Choroid plexus epithelial cell (primary cell): ENCODE data around the gene BMS1.

Experiments used
- DNase-seq: peaks from one replicate; pipeline ENCODE4 v3.0.0-alpha.2; 2010; ENCODE audit warnings: low read depth
- H3K4me3 ChIP-seq: 2 replicates; pipeline ENCODE4 v1.5.1; 2011; ENCODE audit warnings: low read depth, mild to moderate bottlenecking, control low read depth, low read length, moderate library complexity
- CTCF ChIP-seq: conservative IDR thresholded peaks from 2 replicates; pipeline ENCODE4 v1.5.1; 2011; ENCODE audit warnings: low read depth, mild to moderate bottlenecking, control low read depth, inconsistent platforms, low read length, moderate library complexity

The BMS1 gene

GRCh38 chr10:42769173-42769572 is 13.4 kb upstream of the BMS1 start:
- H3K4me3 ChIP-seq = no peak overlapping the region
- TF ChIP-seq CTCF = no peak
- DNase-seq = no peak

GRCh38 chr10:42769673-42770072 is 12.9 kb upstream of the BMS1 start:
- DNase-seq = no peak
- TF ChIP-seq CTCF = no peak
- no peak overlapping the region for H3K4me3 ChIP-seq

GRCh38 chr10:42776681-42777080 is 5.9 kb upstream of the BMS1 start:
- no peak for TF ChIP-seq CTCF
- no peak for DNase-seq
- no peak overlapping the region for H3K4me3 ChIP-seq

GRCh38 chr10:42780456-42780855 is 2.1 kb upstream of the BMS1 start:
- no peak overlapping the region for H3K4me3 ChIP-seq
- no peak for TF ChIP-seq CTCF
- no peak for DNase-seq

GRCh38 chr10:42781893-42782445 is 626 bp upstream of the BMS1 start:
- TF ChIP-seq CTCF = no peak
- peak overlapping the region; percentile 87 for H3K4me3 ChIP-seq
- DNase-seq = peak; percentile 19

- peak; percentile 77 for DNase-seq
- H3K4me3 ChIP-seq = peak overlapping the region; percentile 87
- TF ChIP-seq CTCF = no peak
These were observed 570 bp downstream of the BMS1 start for GRCh38 chr10:42783181-42783549.

GRCh38 chr10:42785759-42786158 is 3.2 kb downstream of the BMS1 start:
- no peak overlapping the region for H3K4me3 ChIP-seq
- no peak for TF ChIP-seq CTCF
- DNase-seq = no peak
